Activated CD8-positive, alpha-beta memory T cell treated with anti-CD3 and anti-CD28 coated beads for 48 hours (primary cell): ENCODE results near the gene HEG1.
A peak's percentile ranks its signal among the peaks of the same experiment; 100 is the strongest.

Experiments
- DNase-seq, 3 experiments: peaks; one replicate each; pipeline ENCODE4 v3.0.0-alpha.2; 2020; ENCODE audit warnings: low read depth in 2 of 3, low spot score in 2 of 3

Gene HEG1

GRCh38 chr3:125051715-125052581 is 3.8 kb downstream of the HEG1 start:
- peak in 2 of 3 experiments; percentile 31 to 44 for DNase-seq

- DNase-seq: no peak
These were observed 4.6 kb downstream of the HEG1 start for GRCh38 chr3:125051205-125051604.

GRCh38 chr3:125050488-125051090 is 5.2 kb downstream of the HEG1 start:
- DNase-seq: no peak

GRCh38 chr3:125048282-125048681 is 7.5 kb downstream of the HEG1 start:
- DNase-seq: no peak

- no peak for DNase-seq
These were observed 9.8 kb downstream of the HEG1 start for GRCh38 chr3:125045965-125046364.

- no peak for DNase-seq
These were observed 10.6 kb downstream of the HEG1 start for GRCh38 chr3:125045194-125045593.

GRCh38 chr3:125043599-125044151 is 12.1 kb downstream of the HEG1 start:
- no peak for DNase-seq

GRCh38 chr3:125042725-125043406 is 12.9 kb downstream of the HEG1 start:
- no peak for DNase-seq

- no peak for DNase-seq
These were observed 16.4 kb downstream of the HEG1 start for GRCh38 chr3:125039131-125040100.

GRCh38 chr3:125037498-125038150 is 18.2 kb downstream of the HEG1 start:
- no peak for DNase-seq

- DNase-seq: no peak
These were observed 20.6 kb downstream of the HEG1 start for GRCh38 chr3:125035217-125035616.

GRCh38 chr3:125033616-125034015 is 22.2 kb downstream of the HEG1 start:
- DNase-seq: no peak

GRCh38 chr3:125033135-125033534 is 22.7 kb downstream of the HEG1 start:
- DNase-seq: no peak

GRCh38 chr3:125032683-125033082 is 23.1 kb downstream of the HEG1 start:
- DNase-seq: no peak

- DNase-seq: no peak
These were observed 23.6 kb downstream of the HEG1 start for GRCh38 chr3:125032100-125032643.

GRCh38 chr3:125031544-125031943 is 24.3 kb downstream of the HEG1 start:
- DNase-seq: no peak

GRCh38 chr3:125028657-125029056 is 27.1 kb downstream of the HEG1 start:
- no peak for DNase-seq

GRCh38 chr3:125025642-125026041 is 30.2 kb downstream of the HEG1 start:
- no peak for DNase-seq

GRCh38 chr3:125024817-125025216 is 31.0 kb downstream of the HEG1 start:
- no peak for DNase-seq
